ENCODE measurements around the gene KCTD20. TPM values are rescaled to one million over a fixed set of nuclear protein-coding genes. Genes with fewer than 3 reads are reported as not detected.

Gene KCTD20
- total RNA-seq, 1 experiment from 2014 or later = 23.7 TPM

DNA sequence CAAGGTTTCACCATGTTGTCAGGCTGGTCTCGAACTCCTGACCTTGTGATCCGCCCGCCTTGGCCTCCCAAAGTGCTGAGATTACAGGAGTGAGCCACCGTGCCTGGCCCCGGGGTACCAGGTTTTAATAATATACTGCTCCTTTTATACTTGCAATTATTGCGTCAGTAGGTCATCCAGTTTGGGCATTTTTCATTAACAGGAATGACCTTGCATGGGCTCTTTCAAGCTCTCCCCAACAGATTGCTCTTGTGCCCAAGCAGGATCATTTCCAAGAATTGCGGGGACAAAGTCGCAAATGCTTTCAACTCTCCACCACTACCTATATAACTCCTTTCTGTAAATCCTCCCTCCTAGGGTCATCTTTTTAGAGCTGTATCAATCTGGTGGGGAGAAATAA, 80.7 kb downstream of the KCTD20 start:
- H4K20me1 ChIP-seq (ENCODE audit: insufficient read depth) = no peaks in the 10 kb centered on the region
- no peaks in the 10 kb centered on the region for H3K27me3 ChIP-seq (ENCODE audit: insufficient read depth, low read length)
- H3K27ac ChIP-seq (ENCODE audit: low read depth, low read length) = no peak overlapping the region
- H3K9me2 ChIP-seq (ENCODE audit: insufficient read depth) = no peaks in the 10 kb centered on the region
- DNase-seq (ENCODE audit: low read depth, low spot score) (no peak), ATAC-seq (no peak)
- ChIA-PET RAD21 (ENCODE audit: low non-redundant PET in 1 of 2, low total read pairs in 2 of 2, uncharacterized antibody in 2 of 2, unreplicated experiment in 2 of 2) (no interaction called here), POLR2A (no interaction called here), CTCF (no interaction called here)
- TF ChIP-seq JUND (IDR thresholded peaks at IDR 0.05) (no peak), SP1 (IDR thresholded peaks at IDR 0.05; ENCODE audit: low read depth) (no peak), YY1 (IDR thresholded peaks at IDR 0.05; ENCODE audit: extremely low read depth, insufficient replicate concordance, low read depth, low read length) (no peak), CBX3 (IDR thresholded peaks at IDR 0.05; ENCODE audit: low read depth) (no peak)
- peaks cover 19 to 37% of the 10 kb centered on the region in 2 experiments for H3K36me3 ChIP-seq (ENCODE audit: control insufficient read depth in 1 of 2, insufficient read depth in 2 of 2, low read length in 2 of 2)
- H3K79me2 ChIP-seq (ENCODE audit: insufficient read depth, low read length) = no peaks in the 10 kb centered on the region
- no peak overlapping the region for H2AFZ ChIP-seq (ENCODE audit: low read depth, low read length, poor library complexity, severe bottlenecking)
- intact Hi-C loops (cut with micrococcal nuclease) = no loop called here
- no TSS peak for BruUV-seq (replicated peaks)
- H3K9me3 ChIP-seq (ENCODE audit: control insufficient read depth in 1 of 2, insufficient read depth in 1 of 2, low read depth in 1 of 2, low read length in 2 of 2) = no peaks in the 10 kb centered on the region
- no peak overlapping the region for H3K4me3 ChIP-seq (replicated peaks in 1 of 2; ENCODE audit: low read depth in 1 of 2, low read length in 2 of 2)
- H3K4me1 ChIP-seq (ENCODE audit: control insufficient read depth in 1 of 2, insufficient read depth in 2 of 2, low read length in 2 of 2) = no peaks in the 10 kb centered on the region
- no peak overlapping the region for H3K4me2 ChIP-seq (ENCODE audit: low read length)
- no peak overlapping the region for H3K9ac ChIP-seq (ENCODE audit: low read length)

DNA sequence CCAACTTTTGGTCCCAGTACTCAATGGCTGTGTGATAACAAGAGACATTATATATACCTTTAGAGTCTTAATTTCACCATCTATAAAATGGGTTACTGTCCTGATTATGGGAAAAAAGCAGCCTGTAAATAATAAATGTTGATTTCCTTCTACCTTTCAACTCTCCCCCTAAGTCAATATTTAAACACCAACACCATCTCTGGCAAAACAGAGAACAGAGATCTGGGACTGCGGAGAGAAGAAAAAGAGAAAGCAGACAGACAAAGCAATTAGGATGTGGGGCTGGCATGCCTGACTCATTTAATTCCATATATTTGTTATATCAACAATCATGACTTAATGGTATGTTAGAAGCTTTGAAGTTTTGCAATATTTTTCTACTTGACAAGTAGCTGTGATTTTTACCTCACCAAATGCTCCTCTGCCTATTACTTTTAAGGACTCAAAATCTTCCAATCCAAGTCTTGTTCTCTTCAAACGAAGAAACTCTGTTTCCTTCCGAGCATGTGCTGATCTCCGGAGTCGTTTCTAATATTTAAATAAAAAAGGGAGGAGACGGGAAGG, 81.2 kb downstream of the KCTD20 start:
- POLR2A ChIA-PET = no interaction called here
- intact Hi-C loops (cut with micrococcal nuclease) = no loop called here

More for the DNA sequence above, 81.2 kb downstream of the KCTD20 start:
- no peaks in the 10 kb centered on the region for H3K9me2 ChIP-seq (ENCODE audit: insufficient read depth)
- no peak overlapping the region for H3K4me3 ChIP-seq (replicated peaks in 1 of 2; ENCODE audit: low read depth in 1 of 2, low read length in 2 of 2)
- no peak for DNase-seq (ENCODE audit: low read depth, low spot score)
- no peaks in the 10 kb centered on the region for H3K27me3 ChIP-seq (ENCODE audit: insufficient read depth, low read length)
- peaks cover 18 to 37% of the 10 kb centered on the region in 2 experiments for H3K36me3 ChIP-seq (ENCODE audit: control insufficient read depth in 1 of 2, insufficient read depth in 2 of 2, low read length in 2 of 2)
- no peak for ATAC-seq
- H3K27ac ChIP-seq (ENCODE audit: low read depth, low read length) = no peak overlapping the region
- H3K9me3 ChIP-seq (ENCODE audit: control insufficient read depth in 1 of 2, insufficient read depth in 1 of 2, low read depth in 1 of 2, low read length in 2 of 2) = no peaks in the 10 kb centered on the region
- H3K9ac ChIP-seq (ENCODE audit: low read length) = no peak overlapping the region
- no peak overlapping the region for H3K4me2 ChIP-seq (ENCODE audit: low read length)
- no peaks in the 10 kb centered on the region for H3K4me1 ChIP-seq (ENCODE audit: control insufficient read depth in 1 of 2, insufficient read depth in 2 of 2, low read length in 2 of 2)
- ChIA-PET CTCF (no interaction called here), RAD21 (ENCODE audit: low non-redundant PET in 1 of 2, low total read pairs in 2 of 2, uncharacterized antibody in 2 of 2, unreplicated experiment in 2 of 2) (no interaction called here)
- TF ChIP-seq, protein P1, sequence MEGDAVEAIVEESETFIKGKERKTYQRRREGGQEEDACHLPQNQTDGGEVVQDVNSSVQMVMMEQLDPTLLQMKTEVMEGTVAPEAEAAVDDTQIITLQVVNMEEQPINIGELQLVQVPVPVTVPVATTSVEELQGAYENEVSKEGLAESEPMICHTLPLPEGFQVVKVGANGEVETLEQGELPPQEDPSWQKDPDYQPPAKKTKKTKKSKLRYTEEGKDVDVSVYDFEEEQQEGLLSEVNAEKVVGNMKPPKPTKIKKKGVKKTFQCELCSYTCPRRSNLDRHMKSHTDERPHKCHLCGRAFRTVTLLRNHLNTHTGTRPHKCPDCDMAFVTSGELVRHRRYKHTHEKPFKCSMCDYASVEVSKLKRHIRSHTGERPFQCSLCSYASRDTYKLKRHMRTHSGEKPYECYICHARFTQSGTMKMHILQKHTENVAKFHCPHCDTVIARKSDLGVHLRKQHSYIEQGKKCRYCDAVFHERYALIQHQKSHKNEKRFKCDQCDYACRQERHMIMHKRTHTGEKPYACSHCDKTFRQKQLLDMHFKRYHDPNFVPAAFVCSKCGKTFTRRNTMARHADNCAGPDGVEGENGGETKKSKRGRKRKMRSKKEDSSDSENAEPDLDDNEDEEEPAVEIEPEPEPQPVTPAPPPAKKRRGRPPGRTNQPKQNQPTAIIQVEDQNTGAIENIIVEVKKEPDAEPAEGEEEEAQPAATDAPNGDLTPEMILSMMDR (IDR thresholded peaks at IDR 0.05 in 2 of 3, conservative IDR thresholded peaks at IDR 0.05 in 1 of 3; ENCODE audit: borderline replicate concordance in 1 of 3, insufficient read depth in 1 of 3, low read depth in 2 of 3, low read length in 2 of 3) = no peak
- TF ChIP-seq, protein P2, sequence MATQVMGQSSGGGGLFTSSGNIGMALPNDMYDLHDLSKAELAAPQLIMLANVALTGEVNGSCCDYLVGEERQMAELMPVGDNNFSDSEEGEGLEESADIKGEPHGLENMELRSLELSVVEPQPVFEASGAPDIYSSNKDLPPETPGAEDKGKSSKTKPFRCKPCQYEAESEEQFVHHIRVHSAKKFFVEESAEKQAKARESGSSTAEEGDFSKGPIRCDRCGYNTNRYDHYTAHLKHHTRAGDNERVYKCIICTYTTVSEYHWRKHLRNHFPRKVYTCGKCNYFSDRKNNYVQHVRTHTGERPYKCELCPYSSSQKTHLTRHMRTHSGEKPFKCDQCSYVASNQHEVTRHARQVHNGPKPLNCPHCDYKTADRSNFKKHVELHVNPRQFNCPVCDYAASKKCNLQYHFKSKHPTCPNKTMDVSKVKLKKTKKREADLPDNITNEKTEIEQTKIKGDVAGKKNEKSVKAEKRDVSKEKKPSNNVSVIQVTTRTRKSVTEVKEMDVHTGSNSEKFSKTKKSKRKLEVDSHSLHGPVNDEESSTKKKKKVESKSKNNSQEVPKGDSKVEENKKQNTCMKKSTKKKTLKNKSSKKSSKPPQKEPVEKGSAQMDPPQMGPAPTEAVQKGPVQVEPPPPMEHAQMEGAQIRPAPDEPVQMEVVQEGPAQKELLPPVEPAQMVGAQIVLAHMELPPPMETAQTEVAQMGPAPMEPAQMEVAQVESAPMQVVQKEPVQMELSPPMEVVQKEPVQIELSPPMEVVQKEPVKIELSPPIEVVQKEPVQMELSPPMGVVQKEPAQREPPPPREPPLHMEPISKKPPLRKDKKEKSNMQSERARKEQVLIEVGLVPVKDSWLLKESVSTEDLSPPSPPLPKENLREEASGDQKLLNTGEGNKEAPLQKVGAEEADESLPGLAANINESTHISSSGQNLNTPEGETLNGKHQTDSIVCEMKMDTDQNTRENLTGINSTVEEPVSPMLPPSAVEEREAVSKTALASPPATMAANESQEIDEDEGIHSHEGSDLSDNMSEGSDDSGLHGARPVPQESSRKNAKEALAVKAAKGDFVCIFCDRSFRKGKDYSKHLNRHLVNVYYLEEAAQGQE (IDR thresholded peaks at IDR 0.05; ENCODE audit: low read depth) = no peak
- TF ChIP-seq, protein P3, sequence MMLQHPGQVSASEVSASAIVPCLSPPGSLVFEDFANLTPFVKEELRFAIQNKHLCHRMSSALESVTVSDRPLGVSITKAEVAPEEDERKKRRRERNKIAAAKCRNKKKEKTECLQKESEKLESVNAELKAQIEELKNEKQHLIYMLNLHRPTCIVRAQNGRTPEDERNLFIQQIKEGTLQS (IDR thresholded peaks at IDR 0.05) = no peak
- no peak for TF ChIP-seq YY1 (IDR thresholded peaks at IDR 0.05; ENCODE audit: extremely low read depth, insufficient replicate concordance, low read depth, low read length)
- no peak for TF ChIP-seq CBX3 (IDR thresholded peaks at IDR 0.05; ENCODE audit: low read depth)
- TF ChIP-seq CEBPB (IDR thresholded peaks at IDR 0.05; ENCODE audit: low read depth) = no peak
- TF ChIP-seq JUND (IDR thresholded peaks at IDR 0.05) = no peak
- TF ChIP-seq EZH2 (IDR thresholded peaks at IDR 0.05) = no peak
- TF ChIP-seq ELF1 (IDR thresholded peaks at IDR 0.05; ENCODE audit: borderline replicate concordance, low read depth) = no peak
- TF ChIP-seq, protein P4, sequence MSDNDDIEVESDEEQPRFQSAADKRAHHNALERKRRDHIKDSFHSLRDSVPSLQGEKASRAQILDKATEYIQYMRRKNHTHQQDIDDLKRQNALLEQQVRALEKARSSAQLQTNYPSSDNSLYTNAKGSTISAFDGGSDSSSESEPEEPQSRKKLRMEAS (IDR thresholded peaks at IDR 0.05) = no peak
- no peak for TF ChIP-seq EGR1 (IDR thresholded peaks at IDR 0.05; ENCODE audit: low read depth)
- TF ChIP-seq TCF7L2 (IDR thresholded peaks at IDR 0.05; ENCODE audit: borderline replicate concordance, extremely low read depth, insufficient read depth, insufficient read length) = no peak
- TF ChIP-seq EZH2phosphoT487 (IDR thresholded peaks at IDR 0.05; ENCODE audit: borderline replicate concordance) = no peak
- H2AFZ ChIP-seq (ENCODE audit: low read depth, low read length, poor library complexity, severe bottlenecking) = no peak overlapping the region
- no peaks in the 10 kb centered on the region for H3K79me2 ChIP-seq (ENCODE audit: insufficient read depth, low read length)
- no TSS peak for BruUV-seq (replicated peaks)
- no peaks in the 10 kb centered on the region for H4K20me1 ChIP-seq (ENCODE audit: insufficient read depth)

All from HCT116 (cell line).